Retinal pigment epithelial cell (primary cell): ENCODE data around the gene DPP6.

Experiments used
- DNase-seq: peaks from one replicate; pipeline ENCODE4 v3.0.0-alpha.2; 2010; ENCODE audit warnings: low read depth
- H3K4me3 ChIP-seq: 2 replicates; pipeline ENCODE4 v1.5.1; 2011; ENCODE audit warnings: mild to moderate bottlenecking, low read length, control low read depth, moderate library complexity
- TF ChIP-seq, protein P1 (sequence below): conservative IDR thresholded peaks from 2 replicates; pipeline ENCODE4 v1.5.1; 2011; ENCODE audit warnings: low read depth, low read length, control low read depth, inconsistent platforms

Gene DPP6

DNA sequence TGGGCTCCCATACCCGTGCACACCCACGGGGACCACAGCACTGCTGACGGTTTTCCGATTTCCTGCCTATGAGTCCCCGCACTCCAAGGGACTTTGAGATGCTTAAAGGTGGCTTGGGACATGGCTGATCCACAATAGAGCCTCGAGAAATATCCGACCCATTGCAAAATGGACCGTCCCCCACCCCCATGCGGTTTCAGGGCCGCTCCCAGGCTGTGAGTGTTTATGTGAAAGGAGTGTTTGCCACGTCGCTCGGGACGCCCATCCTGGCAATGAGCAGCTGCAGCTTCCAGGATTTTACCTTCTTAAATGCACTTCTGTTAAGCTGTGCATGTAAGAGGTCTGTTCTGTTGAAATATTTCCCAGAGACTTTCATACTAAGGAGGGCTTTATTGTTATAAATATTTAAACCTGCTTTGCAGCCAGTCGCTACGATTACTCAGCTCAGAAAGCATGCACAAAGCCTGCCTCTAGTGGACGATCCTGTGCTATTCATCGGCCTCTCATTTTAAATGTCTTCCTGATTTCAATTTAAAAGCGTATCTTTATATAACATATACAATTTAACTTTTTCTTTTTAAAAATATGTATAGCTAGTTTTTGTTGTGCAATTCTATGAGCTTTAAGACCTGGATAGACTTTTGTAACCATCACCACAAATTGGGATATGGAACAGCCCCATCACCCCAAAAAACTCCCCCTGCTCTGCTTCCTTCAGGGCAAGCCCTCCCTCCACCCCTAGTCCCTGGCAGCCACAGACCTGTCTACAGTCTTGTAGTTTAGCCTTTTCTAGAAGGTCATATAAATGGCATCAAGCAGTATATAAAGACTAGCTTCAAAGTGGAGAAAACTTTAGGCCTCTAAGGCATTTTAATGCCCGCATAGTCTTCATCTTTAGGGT is 532.4 kb downstream of the DPP6 start:
- no peak overlapping the region for H3K4me3 ChIP-seq
- TF ChIP-seq, protein P1, sequence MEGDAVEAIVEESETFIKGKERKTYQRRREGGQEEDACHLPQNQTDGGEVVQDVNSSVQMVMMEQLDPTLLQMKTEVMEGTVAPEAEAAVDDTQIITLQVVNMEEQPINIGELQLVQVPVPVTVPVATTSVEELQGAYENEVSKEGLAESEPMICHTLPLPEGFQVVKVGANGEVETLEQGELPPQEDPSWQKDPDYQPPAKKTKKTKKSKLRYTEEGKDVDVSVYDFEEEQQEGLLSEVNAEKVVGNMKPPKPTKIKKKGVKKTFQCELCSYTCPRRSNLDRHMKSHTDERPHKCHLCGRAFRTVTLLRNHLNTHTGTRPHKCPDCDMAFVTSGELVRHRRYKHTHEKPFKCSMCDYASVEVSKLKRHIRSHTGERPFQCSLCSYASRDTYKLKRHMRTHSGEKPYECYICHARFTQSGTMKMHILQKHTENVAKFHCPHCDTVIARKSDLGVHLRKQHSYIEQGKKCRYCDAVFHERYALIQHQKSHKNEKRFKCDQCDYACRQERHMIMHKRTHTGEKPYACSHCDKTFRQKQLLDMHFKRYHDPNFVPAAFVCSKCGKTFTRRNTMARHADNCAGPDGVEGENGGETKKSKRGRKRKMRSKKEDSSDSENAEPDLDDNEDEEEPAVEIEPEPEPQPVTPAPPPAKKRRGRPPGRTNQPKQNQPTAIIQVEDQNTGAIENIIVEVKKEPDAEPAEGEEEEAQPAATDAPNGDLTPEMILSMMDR = no peak
- no peak for DNase-seq

DNA sequence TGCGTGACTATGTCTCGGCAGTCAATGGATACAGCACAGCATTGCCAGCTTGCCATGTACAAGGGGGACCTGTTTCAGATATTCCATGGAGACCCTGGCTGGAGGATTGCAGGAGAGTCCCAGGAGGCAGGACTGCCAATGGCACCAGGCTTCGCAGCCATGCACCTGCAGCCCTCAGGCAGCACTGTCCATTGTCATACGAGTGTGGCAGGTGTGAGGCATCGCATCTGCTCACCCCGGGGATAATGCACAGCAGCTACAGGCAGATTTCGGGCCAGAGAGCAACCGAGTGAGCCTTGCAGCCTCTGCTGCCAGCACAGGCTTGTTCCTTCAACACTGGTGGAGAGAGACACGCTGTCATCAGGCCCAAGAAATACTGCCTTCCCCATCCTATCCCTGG is 535.6 kb downstream of the DPP6 start:
- H3K4me3 ChIP-seq = no peak overlapping the region
- no peak for DNase-seq

DNA sequence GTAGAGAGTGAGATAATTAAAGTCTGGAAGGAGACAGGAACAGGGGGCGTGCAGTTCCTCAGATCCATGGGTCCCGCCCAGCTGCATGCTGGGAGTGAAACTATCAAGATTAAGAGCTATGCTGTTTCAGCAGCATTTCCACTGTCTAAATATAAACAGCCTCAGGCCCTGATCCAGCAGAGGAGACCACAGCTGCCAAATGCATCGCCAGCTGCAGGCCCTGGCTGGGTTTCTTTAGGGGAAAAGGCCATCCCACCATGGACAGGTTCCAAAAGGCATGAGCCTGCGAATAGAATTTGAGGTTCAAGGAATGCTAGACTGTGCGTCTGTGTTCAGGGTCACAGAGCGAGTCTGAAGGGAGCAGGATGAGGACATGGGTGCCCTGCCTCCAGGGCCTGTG is 539.3 kb downstream of the DPP6 start:
- H3K4me3 ChIP-seq = no peak overlapping the region
- TF ChIP-seq, protein P1 = no peak
- no peak for DNase-seq

More for the DNA sequence above, 535.6 kb downstream of the DPP6 start:
- TF ChIP-seq, protein P1 = no peak

DNA sequence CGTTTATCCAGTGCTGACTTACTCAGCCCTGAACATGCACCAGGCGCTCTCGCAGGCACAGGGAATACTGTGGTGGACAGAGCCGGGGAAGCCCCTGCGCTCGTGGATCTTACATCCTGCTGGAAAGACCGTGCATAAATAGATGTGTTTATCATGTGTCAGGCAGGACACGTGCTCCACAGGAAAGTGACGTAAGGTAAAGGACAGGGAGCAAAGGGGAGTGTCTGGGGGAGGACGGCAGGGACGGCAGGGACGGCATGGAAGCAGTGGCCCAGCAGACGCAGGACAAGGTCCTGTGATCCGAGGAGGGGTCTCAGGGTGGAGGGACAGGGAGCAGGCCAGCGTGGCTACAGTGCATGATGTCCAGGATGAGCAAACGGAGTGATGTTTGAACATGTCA is 540.2 kb downstream of the DPP6 start:
- TF ChIP-seq, protein P1 = no peak
- DNase-seq = no peak

DNA sequence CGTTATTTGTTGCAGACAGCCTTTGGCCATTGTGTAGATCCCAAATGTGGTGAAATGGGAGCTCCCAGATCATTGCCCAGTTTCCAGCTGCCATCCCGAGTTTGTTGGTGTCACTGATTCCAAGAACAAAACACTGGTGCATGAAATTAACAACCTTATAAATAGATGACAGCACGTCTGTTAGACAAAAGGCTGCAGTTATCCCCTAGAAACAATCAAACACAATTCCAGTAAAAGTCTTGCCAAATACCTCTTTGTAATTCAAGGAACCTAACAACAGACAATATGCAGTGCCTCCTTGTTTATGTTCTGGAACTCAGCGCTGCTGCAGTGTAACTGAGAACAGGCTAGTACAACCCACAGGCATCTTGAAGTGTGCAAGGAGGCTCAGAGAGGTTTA is 546.2 kb downstream of the DPP6 start:
- DNase-seq = no peak
- H3K4me3 ChIP-seq = no peak overlapping the region
- TF ChIP-seq, protein P1 = no peak

More for the DNA sequence above, 540.2 kb downstream of the DPP6 start:
- H3K4me3 ChIP-seq = no peak overlapping the region

DNA sequence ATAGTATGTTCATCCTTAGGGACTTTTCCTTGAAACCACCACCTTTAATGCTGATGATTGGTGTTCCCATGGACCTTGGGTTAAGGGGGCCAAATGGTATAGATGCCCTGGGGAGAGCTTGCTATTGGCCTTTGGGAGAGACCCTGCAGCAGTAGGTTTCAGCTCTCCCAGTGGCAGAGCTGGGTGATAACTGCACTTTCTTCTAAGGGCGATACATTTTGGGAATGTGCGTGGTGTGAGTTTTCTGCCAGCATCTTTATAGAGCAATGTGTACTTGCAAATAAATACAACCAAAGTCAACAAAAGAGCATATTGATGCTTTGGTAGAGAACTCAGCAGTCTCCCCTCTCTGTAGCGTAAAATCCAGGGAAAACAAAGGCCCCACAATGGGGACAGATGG is 546.7 kb downstream of the DPP6 start:
- TF ChIP-seq, protein P1 = no peak
- no peak overlapping the region for H3K4me3 ChIP-seq
- no peak for DNase-seq

DNA sequence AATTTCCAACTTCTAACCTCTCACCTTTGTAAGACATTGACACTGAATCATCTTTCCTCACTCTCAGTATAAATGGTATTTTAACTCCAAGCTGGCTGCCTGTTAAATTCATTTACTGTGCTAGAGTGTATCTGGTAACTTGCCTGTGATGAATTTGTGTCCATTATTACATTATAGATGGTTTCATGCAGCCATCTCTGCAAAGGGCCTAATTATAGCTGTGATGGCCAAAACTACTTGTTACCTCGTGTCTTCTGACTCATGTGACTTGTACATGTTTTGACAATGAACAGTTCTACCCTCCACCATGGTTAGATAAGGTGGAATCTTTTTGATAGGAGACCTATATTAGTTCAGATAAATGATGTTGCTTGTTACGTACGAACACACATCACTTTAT is 558.7 kb downstream of the DPP6 start:
- DNase-seq = no peak
- TF ChIP-seq, protein P1 = no peak

More for the DNA sequence above, 558.7 kb downstream of the DPP6 start:
- no peak overlapping the region for H3K4me3 ChIP-seq
